ENCODE measurements around the gene BTBD7. TPM values are rescaled to one million over a fixed set of nuclear protein-coding genes. Genes with fewer than 3 reads are reported as not detected.
"Not testable (repeated sequence)": the region's sequence is repeated elsewhere in the genome, so short reads cannot be mapped to it uniquely, and the experiment has no call there.

BTBD7 gene
- total RNA-seq, 1 experiment from 2014 or later: 18.0 TPM

DNA sequence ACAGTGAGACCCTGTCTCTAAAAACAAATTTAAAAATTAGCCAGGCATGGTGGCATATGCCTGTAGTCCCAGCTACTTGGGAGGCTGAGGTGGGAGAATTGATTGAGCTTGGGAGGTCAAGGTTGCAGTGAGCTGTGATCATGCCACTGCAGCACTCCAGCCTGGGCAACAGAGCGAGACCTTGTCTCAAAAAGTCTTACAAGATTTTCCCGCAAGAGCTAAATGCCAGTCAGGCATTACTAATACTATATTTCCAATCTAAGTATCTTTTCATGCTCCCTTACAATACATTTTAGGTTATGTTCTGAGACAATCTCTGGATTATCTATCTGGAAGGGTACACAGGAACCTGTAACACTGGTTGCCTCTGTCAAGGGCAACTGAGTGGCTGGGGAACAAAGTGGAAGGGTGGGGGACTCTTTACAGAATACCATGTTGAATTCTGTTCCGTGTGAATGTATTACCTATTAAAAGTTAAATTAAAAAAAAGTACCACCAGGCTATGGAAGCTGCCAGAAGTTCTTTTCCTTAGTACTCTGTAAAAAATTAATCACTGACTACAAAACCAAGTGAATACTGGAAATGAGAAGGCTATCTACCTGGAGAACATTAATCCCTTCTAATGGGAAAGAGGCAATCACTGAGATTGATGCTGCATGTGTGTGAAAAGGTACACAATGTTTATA, 56.7 kb downstream of the BTBD7 start:
- in situ Hi-C loops (cut with HindIII; ENCODE audit: low pct_unique_long_range_greater_than_20kb, low sequenced_read_pairs): no loop called here

DNA sequence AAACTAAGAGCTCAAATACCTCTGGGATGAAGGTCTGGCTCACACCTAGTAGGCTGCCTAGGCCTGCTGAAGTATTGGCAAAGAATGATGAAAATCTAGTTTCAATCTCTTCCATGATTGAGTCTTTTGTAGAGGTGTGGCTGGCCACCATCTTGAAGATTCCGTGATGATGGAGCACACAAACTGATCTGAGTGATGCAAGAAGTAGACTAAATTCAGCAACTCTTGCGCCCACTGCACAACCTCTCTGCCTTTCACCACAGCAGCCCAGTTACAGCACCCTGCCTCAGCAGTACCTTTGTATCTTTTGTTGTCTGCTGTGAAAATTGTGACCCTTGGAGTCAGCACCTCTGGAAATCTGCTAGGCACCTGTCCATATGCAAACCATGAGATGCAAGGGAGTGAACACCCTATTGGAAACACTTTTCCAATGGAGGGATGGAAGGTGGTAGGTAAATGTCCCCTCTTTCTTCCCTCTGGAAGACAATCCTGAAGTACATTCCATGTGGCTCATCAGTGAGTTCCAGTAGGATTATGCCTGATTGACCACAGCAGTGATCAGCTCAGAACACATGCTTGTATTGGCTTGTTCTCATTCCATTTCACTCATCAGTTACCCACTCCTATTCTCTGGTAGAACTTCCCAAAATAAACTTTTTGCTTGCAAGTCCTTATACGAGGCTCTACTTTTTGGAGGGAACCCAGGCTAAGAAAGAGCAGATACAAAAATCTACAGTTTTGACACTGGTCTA, 58.6 kb downstream of the BTBD7 start:
- in situ Hi-C loops (cut with HindIII; ENCODE audit: low pct_unique_long_range_greater_than_20kb, low sequenced_read_pairs): no loop called here
- DNase-seq (ENCODE audit: low read depth, low spot score): no peak

More for the DNA sequence above, 56.7 kb downstream of the BTBD7 start:
- DNase-seq (ENCODE audit: low read depth, low spot score): no peak

GRCh38 chr14:93271111-93271510, 61.7 kb downstream of the BTBD7 start:
- in situ Hi-C loops (cut with HindIII; ENCODE audit: low pct_unique_long_range_greater_than_20kb, low sequenced_read_pairs): no loop called here
- no peak for DNase-seq (ENCODE audit: low read depth, low spot score)

DNA sequence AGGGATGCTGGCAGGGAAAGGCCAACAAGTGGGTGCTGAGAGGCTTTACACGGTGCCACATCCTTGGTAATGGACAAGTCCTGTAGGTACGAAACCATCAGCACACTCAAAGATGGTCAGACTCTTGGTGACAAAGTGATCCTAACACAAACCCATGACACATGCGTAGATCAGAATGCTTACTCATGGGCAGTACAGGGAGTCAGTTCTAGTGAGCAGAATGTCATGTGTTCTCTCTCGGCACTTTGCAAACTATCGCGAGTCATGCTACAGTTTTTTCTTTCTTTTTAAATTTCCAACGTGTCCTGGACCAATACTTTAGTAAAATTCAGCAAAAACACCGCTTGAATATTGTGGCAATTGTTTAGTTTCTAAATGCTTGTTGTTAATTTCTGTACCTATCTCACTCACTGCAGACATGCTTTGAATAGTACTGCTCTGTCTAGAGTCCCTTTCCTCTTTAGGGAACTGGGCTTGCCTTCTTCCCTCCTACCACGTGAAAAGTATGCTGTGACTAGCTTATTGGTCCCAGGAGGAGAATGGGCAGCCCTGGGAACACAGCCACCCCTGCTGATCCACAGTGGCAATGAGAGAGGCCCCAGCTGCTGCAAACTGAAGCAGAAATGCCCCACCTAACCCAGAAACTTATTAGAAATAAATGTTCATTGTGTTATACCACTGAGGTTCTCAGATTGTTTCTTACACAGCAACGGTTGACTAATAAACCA, 63.3 kb downstream of the BTBD7 start:
- in situ Hi-C loops (cut with HindIII; ENCODE audit: low pct_unique_long_range_greater_than_20kb, low sequenced_read_pairs): no loop called here
- peak; percentile 78 for DNase-seq (ENCODE audit: low read depth, low spot score)

DNA sequence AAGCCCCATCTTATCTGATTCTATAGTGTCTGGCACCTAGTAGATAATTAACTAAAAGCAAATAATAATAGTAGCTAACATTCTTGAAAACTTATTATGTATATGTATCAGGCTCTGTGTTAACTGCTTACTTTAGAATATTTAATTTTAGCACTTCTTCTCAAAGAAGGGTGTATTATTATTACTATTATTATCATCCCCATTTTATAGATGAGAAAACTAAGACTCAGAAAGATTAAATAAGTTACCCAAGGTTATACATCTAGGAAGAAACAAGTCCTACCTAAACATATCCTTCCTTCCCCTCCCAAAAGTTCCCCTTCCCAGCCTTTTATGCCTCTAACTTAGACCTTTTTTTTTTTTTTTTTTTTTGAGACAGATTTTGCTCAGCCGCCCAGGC, 64.4 kb downstream of the BTBD7 start:
- in situ Hi-C loops (cut with HindIII; ENCODE audit: low pct_unique_long_range_greater_than_20kb, low sequenced_read_pairs): no loop called here
- no peak for DNase-seq (ENCODE audit: low read depth, low spot score)

DNA sequence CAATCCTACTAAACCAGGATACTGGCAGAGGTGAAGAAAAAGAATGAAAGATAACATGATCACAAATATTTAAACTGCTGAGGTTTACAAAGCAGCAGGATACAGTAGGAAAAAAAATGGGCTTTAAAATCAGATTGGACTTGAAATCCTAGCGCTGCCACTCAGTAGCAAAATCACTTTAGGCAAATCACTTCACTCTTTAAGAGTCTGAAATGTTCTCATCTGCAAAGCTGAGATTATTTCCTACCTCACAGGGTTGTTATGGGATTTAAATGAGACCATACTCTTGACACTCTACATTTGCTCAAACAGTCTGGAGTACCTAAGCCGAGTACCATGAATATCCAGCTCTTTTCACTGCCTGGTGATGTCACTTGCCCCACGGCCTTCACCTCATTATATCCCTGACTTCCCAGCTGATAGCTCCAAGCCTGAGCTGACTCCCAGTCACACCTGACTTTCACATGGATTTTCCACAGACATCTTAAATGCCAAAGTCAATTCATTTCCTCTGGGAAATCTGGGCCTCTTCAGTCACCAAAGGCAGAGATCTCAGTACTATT, 65.6 kb downstream of the BTBD7 start:
- DNase-seq (ENCODE audit: low read depth, low spot score): no peak
- in situ Hi-C loops (cut with HindIII; ENCODE audit: low pct_unique_long_range_greater_than_20kb, low sequenced_read_pairs): no loop called here

DNA sequence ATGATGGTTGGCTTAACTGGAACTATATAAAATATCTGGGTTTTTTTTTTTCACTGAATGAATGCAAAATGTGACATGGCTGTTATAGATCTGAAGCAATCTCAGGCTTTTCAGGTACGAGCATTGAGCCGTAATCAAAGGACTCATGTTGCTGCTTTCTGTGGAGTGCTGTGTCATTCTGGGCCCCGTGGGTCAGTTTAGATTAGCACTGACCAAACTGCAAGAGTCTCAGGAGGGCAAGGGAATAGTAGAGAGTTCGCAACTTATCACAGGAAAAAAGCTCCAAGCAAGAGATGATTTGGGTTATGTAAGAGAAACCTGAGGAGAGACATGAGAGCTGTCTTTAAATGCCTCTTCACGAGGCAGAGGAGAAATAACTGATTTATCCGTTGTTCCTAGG, 66.7 kb downstream of the BTBD7 start:
- DNase-seq (ENCODE audit: low read depth, low spot score): no peak
- in situ Hi-C loops (cut with HindIII; ENCODE audit: low pct_unique_long_range_greater_than_20kb, low sequenced_read_pairs): no loop called here

DNA sequence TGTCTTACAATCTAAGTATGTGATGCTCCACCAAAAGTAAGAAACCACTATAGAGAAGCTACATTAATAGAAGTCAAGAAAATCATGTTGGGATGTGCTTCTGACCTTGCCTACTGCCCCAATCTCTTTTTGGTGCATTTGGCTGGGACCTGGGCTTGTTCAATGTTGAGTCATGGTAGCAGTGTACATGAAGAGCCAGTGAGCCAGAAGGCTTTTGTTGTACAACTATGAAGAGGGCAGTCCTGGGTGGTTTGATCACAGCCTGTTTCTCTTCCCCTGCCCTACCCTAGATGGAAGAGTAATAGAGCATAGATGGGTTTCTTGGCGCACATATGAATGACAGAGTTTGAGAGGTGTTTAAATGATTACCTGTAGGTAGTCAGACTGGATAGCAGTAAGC, 69.4 kb downstream of the BTBD7 start:
- no peak for DNase-seq (ENCODE audit: low read depth, low spot score)
- in situ Hi-C loops (cut with HindIII; ENCODE audit: low pct_unique_long_range_greater_than_20kb, low sequenced_read_pairs): no loop called here

GRCh38 chr14:93262446-93262845, 70.4 kb downstream of the BTBD7 start:
- in situ Hi-C loops (cut with HindIII; ENCODE audit: low pct_unique_long_range_greater_than_20kb, low sequenced_read_pairs): no loop called here
- no peak for DNase-seq (ENCODE audit: low read depth, low spot score)

- no peak for DNase-seq (ENCODE audit: low read depth, low spot score)
- in situ Hi-C loops (cut with HindIII; ENCODE audit: low pct_unique_long_range_greater_than_20kb, low sequenced_read_pairs): no loop called here
These were observed 83.6 kb downstream of the BTBD7 start for GRCh38 chr14:93249128-93249831.

DNA sequence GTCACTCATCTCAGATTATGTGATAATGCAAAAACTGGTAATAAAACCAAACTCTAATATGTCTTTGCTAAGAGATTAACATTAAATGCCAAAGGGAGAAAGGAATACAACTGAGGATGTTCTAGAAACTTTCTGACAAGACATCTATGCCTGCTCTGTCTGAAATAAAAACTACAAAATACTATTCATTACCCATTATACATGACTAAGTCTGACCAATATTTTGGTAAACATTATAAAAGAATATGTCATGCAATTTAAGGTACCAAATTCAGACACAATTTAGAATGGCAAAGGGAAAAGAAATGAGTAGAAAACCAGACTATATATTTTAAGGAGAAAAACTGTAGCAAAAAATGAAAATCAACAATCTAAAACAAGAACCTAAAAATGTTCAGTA, 86.3 kb downstream of the BTBD7 start:
- in situ Hi-C loops (cut with HindIII; ENCODE audit: low pct_unique_long_range_greater_than_20kb, low sequenced_read_pairs): no loop called here
- DNase-seq (ENCODE audit: low read depth, low spot score): no peak

GRCh38 chr14:93245764-93246420, 86.9 kb downstream of the BTBD7 start:
- DNase-seq (ENCODE audit: low read depth, low spot score): no peak
- in situ Hi-C loops (cut with HindIII; ENCODE audit: low pct_unique_long_range_greater_than_20kb, low sequenced_read_pairs): no loop called here

DNA sequence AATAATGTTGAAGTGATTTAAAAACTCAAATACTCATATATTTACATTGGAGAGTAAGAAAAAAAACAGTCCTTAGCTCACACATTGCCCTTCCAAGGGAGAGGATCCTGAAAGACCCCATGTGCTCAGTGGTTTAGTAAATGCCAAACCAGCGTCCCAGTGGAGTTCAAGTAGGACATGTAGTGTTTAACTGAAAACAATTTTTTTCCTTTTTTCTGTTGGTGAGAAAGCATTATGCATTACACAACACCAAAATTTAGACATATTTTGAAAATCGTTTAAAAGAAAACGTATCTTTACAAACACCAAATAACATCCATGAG, 92.2 kb downstream of the BTBD7 start:
- in situ Hi-C loops (cut with HindIII; ENCODE audit: low pct_unique_long_range_greater_than_20kb, low sequenced_read_pairs): no loop called here
- DNase-seq (ENCODE audit: low read depth, low spot score): no peak

GRCh38 chr14:93239869-93240677, 92.8 kb downstream of the BTBD7 start:
- DNase-seq (ENCODE audit: low read depth, low spot score): no peak
- in situ Hi-C loops (cut with HindIII; ENCODE audit: low pct_unique_long_range_greater_than_20kb, low sequenced_read_pairs): no loop called here

DNA sequence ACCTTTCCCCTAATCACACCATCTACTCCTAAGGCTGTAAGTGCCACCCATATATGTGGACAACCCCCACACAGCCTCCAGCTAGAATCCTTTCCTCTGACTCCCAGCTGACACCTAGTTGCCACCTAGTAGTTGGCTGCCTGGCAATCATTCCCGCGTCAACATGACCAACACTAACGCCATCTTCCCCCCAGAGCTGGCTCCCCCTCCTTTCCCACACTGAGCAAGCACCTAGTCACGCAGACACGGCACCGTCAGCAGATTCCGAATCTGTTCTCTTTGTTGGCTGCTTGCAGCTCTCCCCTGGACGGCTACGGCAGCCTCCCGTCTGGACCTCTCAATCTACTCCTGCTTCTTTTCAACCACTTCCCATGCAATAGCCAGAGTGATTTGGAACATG, 98.0 kb downstream of the BTBD7 start:
- in situ Hi-C loops (cut with HindIII; ENCODE audit: low pct_unique_long_range_greater_than_20kb, low sequenced_read_pairs): no loop called here
- peak; percentile 11 for DNase-seq (ENCODE audit: low read depth, low spot score)

DNA sequence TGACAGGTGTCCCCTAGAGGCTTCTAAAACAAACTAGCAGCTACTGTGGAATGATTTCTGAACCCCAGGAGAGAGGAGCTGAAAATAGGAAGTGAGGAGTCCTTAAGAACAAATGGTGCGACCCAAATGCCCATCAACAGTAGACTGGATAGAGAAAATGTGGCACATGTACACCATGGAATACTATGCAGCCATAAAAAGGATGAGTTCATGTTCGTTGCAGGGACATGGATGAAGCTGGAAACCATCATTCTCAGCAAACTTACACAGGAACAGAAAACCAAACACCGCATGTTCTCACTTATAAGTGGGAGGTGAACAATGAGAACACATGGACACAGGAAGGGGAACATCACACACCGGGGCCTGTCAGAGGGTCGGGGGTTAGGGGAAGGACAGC, 99.8 kb downstream of the BTBD7 start:
- in situ Hi-C loops (cut with HindIII; ENCODE audit: low pct_unique_long_range_greater_than_20kb, low sequenced_read_pairs); DNase-seq (ENCODE audit: low read depth, low spot score): not testable (repeated sequence)

GRCh38 chr14:93232159-93232558, 100.7 kb downstream of the BTBD7 start:
- no peak for DNase-seq (ENCODE audit: low read depth, low spot score)
- in situ Hi-C loops (cut with HindIII; ENCODE audit: low pct_unique_long_range_greater_than_20kb, low sequenced_read_pairs): no loop called here
